GM18499 (cell line): Measurements from ENCODE around the gene OSBPL2.

Source experiments
- ATAC-seq: cut with Tn5 transposase; IDR thresholded peaks from one replicate; pipeline ENCODE4 v1.9.1; 2021; ENCODE audit warnings: moderate number of reproducible peaks; ENCODE audit not compliant: insufficient read depth, unreplicated experiment

OSBPL2 gene

DNA sequence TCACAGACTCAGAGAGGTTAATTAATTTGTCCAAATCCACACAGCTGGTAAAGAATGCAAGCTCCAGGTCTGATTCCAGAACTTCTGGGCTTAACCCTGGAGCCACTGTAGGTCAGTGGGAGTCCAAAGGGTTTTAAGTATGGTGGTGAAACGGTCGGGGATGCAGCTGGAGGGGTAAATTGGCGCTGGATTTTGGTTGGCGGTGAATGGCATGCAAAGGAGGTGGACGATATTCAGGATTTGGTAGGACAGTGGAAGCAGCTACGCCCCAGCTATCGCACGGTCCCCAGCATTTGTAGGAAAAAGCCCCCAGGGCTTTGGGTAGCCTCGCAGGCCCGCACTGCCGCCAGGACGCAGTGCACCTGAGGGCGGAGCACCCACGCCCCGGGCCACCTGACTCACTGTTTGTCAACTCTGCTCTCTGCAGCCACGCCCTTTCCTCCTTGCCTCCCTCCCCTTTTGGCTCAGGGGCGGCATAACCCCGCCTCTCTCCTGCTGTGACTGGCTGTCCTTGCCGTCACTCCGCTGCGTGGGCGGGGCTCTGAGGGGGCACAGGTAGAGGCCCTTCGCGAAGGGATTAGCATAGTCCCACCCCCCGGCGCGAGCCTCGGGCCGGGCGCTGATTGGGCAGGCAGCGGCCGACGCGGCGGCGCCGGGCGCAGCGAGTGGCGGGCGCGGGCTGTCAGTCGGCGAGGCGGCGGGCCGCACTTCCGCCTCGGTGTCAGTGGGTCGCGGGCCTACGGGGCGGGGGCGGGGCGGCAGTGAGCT lies at the start of gene OSBPL2:
OSBPL2 (plus strand) TSS at position 721 of the 768 bp plus-strand sequence. CDS start 17,664 bp downstream, outside the sequence.
- peak; percentile 94 for ATAC-seq

DNA sequence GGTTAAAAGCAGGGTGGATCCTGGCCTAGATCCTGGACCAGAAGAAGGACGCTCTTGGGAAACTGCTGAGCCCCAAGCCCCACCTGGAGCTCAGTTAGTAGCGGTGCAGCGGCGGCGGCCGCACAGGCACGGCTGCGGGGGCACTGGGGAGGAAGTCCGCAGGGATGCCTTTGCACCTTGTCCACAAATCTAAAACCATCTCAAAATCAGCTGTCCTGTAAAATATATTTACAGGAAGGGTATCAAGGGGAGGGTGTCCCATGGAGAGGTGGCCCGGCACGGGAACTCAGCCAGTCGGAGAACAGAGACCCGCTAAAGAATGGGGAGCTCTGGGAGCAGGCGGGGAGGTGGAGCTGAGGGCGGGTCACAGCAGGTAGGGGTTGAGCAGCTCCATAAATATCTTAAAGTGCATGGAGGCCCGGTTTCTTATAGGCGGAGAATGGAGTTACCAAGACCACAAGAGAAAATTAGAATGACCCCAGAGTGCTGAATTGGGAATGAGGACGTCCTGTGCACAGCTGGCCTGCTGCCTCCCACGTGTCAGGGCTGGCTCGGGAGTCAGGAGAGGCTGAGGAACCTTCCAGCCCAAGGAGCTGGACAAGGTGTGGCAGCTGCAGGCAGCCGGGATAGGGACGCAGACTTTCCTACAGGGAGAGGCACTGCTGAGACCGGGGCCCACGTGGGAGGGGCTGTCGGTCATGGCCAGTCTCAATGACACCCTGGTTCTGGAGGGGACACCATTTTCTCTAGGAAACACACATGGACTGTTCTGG lies 47.5 kb upstream of the OSBPL2 start:
- ATAC-seq, result no peak

DNA sequence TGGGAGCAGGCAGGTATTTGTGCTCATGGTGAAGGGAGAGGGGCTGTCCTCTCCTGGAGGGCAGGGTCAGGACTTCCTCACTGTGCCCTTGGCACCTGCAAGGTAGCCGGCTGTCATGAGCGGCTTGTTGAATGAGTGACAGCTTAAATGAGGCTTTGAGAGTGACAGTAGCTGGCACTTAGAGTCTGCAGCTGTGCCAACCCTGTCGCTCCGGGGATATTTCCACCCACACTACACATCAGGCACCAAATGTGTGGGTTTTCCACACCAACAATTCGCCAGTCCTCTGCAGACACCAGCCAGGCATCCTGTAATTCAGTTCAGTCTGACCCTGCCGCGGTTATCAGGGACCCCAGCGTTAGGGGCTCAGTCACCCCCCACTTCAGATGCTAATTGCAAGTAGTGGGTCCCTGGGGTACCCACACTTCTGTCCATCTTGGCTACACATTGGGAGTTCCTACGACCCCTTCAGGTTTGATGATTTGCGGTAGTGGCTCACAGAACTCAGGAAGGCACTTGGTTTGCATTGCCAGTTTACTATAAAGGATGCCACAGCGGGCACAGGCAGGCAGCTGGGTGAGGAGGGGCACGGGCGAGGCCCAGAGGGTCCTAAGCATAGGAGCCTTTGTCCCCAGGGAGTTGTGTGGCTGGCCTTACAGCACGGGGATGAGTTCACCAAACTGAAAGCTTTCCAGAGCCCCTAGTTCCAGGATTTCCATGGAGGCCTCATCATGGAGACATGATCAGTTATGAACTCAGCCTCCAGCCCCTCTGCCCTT lies 46.4 kb upstream of the OSBPL2 start:
- ATAC-seq, result no peak

DNA sequence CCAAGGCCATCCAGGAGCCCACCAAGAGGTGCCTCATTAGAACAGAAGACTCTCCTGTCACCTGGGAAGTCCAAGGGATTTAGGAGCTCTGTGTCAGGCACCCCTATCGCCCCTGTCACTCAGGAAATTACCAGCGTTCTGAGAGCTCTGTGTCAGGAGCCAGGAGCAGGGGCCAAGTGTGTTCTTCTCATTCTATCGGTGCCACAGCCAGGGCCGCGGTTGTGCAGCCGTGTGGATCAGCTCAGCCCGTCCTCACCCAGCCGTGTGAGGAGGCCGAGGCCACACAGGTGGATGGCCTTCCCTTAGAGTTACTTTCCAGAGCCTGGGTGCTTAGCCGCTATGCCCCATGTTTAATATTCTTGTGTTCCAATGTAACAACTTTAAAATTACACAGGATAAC lies 45.7 kb upstream of the OSBPL2 start:
- ATAC-seq, result no peak

DNA sequence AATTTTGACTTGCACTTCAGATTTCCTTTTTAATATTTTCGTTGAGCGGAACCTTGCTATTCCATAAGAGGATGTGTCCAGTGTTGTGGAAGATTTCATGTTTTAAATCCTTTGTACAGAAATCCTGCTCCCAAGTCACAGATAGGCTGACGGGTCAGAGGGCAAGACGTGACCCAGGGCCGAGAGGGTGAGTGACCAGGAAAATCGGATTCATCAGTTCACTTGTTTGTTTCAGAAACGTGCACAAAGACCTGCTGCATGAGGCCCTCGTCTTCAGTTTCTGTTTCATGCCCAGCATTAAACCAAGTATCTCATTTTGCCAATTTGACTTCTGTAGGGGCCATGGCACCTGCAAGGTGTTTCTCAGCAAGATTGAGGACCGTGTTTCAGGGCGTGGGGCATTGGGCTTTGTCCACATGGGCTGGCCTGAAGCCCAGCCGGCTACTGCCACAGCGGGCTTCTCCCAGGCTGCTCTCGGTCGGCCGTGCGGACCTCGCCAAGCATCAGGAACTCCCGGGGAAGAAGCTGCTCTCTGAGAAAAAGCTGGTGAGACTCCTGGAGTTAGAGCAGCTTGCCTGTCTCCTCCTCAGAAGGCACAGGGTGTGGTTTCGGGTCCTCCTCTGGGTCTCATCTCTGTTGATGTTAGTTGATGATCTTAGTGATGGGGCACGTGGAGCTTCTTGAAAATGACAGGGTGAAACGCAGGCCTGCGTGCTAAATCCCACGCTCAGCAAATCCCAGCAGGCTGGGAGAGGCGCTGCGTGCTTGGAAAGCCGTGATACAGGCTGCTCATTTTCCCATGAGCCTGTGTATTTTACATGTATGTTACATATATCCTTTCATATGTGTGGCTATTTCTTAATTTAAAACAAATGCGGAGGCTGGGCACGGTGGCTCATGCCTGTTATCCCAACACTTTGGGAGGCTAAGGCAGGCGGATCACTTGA lies 45.0 kb upstream of the OSBPL2 start:
- no peak for ATAC-seq

DNA sequence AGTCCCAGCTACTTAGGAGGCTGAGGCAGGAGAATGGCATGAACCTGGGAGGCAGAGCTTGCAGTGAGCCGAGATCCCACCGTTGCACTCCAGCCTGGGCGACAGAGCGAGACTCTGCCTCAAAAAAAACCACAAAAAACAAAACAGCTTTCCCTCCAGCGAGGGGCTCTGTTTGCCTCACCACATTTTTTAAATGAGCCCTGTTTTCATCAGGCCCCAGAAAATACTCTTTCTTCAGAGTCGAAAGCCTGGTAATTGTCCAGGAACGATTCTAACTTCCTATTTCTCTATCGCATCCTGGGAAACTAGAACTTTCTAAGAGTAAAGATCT lies 43.3 kb upstream of the OSBPL2 start:
- no peak for ATAC-seq

DNA sequence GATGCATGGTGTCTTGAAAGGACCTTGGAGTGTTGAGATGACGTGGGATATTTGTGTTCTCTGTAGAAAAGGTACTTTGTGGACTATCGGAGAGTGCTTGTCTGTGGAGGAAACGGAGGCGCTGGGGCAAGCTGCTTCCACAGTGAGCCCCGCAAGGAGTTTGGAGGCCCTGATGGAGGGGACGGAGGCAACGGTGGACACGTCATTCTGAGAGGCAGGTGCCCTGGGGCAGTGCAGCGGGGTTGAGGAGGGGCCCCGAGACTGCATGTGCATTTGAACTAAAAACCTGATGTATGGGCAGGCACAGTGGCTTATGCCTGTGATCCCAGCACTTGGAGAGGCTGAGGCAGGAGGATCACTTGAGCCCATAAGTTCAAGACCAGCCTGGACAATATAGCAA lies 42.6 kb upstream of the OSBPL2 start:
- ATAC-seq, result no peak

DNA sequence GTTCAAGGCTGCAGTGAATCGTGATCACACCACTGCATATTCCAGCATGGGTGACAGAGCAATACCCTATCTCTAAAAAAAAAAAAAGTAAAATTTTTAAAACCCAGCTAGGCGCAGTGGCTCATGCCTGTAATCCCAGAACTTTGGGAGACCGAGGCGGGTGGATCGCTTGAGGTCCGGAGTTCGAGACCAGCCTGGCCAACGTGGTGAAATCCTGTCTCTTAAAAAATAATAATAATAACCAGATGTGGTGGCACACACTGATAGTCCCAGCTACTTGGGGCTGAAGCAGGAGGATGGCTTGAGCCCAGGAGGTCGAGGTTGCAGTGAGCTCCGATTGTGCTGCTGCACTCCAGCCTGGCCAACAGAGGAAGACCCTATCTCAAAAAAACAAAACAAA lies 42.0 kb upstream of the OSBPL2 start:
- no peak for ATAC-seq

DNA sequence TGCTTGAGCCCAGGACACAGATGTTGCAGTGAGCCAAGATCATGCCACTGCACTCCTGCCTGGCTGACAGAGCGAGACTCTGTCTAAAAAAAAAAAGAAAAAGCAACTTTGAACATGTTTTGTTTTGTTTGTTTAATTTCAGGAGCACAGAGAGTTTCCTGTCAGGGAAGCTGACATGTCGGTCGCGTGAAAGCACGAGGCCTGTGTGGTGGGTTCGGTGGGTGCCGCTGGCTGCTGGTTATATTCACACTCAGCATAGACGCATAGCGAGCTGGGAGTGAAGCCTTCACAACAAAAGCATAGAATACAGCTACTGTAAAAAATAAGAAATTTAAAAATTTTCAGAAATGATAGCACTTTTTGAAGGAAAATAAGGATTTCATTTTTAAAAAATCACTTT lies 41.0 kb upstream of the OSBPL2 start:
- ATAC-seq, result no peak

DNA sequence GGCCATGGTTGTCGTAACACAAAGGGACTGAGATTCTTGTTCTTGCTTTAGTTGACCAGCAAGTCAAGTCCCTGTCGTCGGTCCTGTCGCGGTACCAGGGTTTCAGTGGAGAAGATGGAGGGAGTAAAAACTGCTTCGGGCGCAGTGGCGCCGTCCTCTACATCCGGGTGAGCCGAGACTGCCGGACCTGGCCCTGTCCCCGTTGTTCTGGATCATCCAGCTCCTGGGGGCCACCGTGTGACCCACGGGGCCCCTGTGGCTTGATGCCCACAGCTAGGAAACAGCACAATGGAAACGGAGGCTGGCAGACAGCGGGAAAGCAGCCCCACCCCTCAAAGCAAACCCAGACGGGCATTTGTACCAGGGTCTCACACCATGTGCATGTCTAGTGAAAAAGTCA lies 40.5 kb upstream of the OSBPL2 start:
- ATAC-seq, result no peak

DNA sequence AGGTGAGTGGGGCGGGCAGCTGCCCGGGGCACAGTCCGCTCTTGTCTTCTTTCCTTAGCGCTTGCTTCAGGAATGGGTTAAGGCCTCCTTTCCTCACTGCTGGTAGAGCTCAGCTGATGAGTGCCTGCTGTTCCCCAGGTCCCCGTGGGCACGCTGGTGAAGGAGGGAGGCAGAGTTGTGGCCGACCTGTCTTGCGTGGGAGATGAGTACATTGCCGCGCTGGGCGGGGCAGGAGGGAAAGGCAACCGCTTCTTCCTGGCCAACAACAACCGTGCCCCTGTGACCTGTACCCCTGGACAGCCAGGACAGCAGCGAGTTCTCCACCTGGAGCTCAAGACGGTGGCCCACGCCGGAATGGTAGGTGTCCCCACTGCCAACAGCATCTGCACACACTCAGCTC lies 39.8 kb upstream of the OSBPL2 start:
- ATAC-seq, result no peak

DNA sequence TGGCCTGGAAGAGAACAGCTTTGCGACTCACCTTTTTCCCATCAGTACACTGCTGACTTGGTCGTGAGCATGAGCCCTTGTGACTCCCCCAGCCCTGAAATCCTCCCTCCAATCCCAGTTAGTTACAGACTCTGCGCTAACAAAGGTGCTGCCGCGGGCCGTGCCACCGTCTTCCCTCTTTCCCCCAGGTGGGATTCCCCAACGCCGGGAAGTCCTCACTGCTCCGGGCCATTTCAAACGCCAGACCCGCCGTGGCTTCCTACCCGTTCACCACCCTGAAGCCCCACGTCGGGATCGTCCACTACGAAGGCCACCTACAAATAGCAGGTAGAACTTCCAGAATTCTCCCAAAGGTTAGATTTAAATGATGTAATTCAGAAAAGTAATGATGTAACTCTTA lies 39.4 kb upstream of the OSBPL2 start:
- no peak for ATAC-seq

DNA sequence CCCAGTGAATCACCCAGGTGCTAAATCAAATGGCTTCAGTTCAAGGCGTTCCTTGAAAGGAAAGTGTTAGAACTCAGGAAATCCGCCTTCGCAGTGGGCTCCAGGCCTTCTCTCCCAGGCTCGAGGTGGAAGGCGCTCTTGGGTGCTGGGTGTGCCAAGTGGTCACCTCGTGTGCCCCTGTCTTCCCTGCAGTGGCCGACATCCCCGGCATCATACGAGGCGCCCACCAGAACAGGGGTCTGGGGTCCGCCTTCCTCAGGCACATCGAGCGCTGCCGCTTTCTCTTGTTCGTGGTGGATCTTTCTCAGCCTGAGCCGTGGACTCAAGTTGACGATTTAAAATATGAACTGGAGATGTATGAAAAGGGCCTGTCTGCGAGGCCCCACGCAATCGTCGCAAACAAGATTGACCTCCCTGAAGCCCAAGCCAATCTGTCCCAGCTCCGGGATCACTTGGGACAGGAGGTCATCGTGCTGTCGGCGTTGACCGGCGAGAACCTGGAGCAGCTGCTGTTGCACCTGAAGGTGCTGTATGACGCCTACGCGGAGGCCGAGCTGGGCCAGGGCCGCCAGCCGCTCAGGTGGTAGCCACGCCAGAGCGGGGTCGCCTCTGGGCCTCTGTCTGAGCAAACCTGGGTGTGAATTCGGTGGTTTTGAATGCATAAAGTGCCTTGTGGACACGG lies 37.7 kb upstream of the OSBPL2 start:
- ATAC-seq, result no peak

DNA sequence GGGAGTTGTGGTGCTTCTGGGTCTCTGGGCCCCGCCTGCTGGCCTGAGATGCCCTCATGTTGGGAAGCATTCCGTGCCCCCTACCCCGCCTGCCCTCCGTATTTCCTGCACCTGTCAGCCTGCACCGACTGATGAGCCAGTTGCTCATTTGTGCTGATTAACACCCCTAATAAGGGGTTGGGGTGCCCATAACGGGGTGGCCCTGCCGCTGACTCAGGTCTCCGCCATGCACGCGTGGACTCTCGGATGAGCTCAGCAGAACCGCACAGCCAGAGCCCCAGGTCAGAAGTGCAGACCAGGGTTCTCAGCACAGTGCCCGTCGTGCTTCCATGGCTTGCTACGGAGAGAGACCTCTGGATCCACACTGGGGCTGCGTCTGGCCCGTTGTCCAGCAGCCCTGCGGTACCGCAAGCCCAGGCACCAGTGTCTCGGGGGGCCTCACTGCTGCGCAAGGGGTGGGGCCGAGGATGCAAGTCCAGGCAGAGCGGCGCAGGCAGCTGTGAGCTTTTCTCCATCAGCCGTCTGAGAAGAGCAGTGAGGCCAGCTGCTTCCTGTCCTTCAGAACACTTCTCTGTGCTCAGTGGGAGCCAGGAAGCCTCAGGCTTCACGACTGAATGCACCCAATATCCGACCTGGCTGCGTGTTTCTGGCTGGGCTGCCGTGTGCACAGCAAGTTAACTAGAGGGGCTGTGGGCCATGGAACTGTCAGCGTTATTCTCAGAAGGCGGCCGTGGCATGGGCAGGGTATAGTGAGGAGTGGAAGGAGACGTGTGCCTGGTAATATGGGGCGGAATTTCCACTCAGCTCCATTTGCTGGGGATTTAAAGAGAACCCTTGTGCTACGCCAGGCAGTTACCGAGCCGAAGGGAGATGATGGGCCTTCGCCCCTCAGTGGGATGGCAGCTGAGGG lies 36.9 kb upstream of the OSBPL2 start:
- no peak for ATAC-seq

DNA sequence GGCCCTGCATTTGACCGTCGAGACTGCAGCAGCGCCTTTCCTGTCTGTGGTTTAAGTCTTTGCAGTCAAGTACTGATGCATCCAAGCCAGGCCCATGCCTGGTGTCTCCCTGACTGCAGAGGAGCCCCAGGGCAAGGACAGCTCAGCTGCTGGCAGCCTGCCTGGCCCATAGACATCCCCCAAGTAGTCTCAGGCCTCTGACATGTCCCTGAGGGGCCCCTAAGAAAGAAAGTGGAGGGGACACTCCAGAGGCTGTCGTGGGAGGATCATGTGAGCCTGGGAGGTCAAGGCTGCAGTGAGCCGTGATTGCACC lies 36.3 kb upstream of the OSBPL2 start:
- no peak for ATAC-seq

DNA sequence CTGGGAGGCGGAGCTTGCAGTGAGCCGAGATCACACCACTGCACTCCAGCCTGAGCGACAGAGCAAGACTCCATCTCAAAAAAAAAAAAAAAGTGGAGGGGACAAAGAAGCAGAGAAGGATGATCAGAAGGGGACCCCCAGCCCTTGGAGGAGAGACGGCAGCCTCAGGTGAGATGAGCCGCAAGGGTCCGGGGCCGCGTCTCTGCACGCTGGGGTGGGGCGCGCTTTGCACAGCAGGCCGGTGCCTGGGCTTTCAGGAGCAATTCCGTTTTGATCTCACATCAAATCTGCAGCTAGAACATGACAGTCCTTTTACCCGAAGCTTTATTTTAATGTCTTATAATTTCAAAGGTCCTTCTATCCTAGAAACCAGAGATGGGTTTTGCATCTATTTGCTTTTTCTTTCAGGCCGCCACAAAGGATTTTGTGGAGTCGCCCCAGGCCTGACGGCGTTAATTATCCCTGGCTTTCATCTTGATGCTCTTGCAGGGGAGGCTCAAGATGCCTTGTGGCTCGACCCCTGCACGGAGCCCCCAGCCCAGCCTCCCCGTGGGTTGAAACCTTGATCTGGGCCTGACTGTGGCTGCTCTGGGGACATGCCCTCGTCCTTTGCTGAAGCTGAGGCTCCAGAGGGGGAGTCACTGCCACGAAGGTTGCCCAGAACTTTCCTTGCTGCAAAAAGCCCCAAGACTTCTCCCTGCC lies 35.5 kb upstream of the OSBPL2 start:
- ATAC-seq, result no peak

DNA sequence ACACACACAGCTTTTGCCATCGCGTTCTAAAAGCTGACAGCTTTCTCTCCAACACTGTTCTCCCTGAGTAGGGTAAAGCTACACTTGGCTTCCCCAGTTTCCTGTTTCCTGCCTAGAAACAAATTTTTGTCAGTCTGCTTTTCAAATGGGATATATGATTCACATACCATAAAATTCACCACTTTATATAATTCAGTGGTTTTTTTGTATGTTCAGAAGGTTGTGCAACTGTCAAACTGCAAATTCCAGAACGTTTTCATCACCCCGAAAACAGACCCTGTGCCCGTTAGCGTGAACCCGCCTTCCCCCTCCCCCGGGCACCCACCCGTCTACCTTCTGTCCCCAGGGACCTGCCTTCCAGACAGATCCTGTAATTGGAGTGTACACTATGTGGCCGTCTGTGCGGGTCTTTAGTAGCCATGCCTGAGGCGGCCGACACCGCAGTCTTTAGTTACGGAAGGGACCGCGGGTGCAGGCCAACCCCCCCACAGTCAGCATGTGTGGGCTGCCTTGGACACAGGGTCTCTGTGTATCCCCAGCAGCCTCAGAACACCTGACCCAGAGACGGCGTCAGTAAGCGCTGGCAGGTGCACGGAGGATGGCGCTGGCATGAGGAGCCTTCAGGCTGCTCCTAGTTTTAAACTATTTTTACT lies 34.8 kb upstream of the OSBPL2 start:
- no peak for ATAC-seq
